Cardiac fibroblast (primary cell): ENCODE measurements around the gene STAT4.

Experiments used
- DNase-seq, 2 donors: peaks; one replicate each; pipeline versions ENCODE4 v3.0.0 to v3.0.0-alpha.2; 2010; ENCODE audit warnings: low read depth in 2 of 2
- H3K4me3 ChIP-seq, 2 donors: replicated peaks in 1 of 2; 1 replicate in 1 of 2; 2 replicates in 1 of 2; pipeline ENCODE4 v1.5.1; 2011; ENCODE audit warnings: low read depth in 2 of 2, low read length in 2 of 2, mild to moderate bottlenecking in 2 of 2, moderate library complexity in 1 of 2
- CTCF ChIP-seq: IDR thresholded peaks from one replicate; pipeline ENCODE4 v1.5.1; 2011; ENCODE audit warnings: low read depth, mild to moderate bottlenecking, low read length, inconsistent platforms

Gene STAT4

GRCh38 chr2:191065785-191066184, 85.0 kb downstream of the STAT4 start:
- peak; percentile 23 to 26 for DNase-seq
- TF ChIP-seq CTCF, result no peak
- H3K4me3 ChIP-seq, result no peak overlapping the region

- H3K4me3 ChIP-seq, result no peak overlapping the region
- no peak for DNase-seq
- no peak for TF ChIP-seq CTCF
Measured at GRCh38 chr2:191064590-191064989, 86.2 kb downstream of the STAT4 start.

GRCh38 chr2:191063584-191063983, 87.2 kb downstream of the STAT4 start:
- DNase-seq, result no peak
- TF ChIP-seq CTCF, result no peak
- no peak overlapping the region for H3K4me3 ChIP-seq

GRCh38 chr2:191061381-191061980, 89.3 kb downstream of the STAT4 start:
- no peak for DNase-seq
- TF ChIP-seq CTCF, result no peak
- no peak overlapping the region for H3K4me3 ChIP-seq

GRCh38 chr2:191059308-191059707, 91.5 kb downstream of the STAT4 start:
- no peak for TF ChIP-seq CTCF

GRCh38 chr2:191056228-191056627, 94.6 kb downstream of the STAT4 start:
- TF ChIP-seq CTCF, result no peak
- no peak overlapping the region for H3K4me3 ChIP-seq

More at GRCh38 chr2:191059308-191059707, 91.5 kb downstream of the STAT4 start:
- no peak for DNase-seq
- no peak overlapping the region for H3K4me3 ChIP-seq

GRCh38 chr2:191053256-191053655, 97.5 kb downstream of the STAT4 start:
- no peak overlapping the region for H3K4me3 ChIP-seq
- no peak for DNase-seq
- TF ChIP-seq CTCF, result no peak

More at GRCh38 chr2:191056228-191056627, 94.6 kb downstream of the STAT4 start:
- DNase-seq, result no peak
